NCI-H2029 treated with DMSO at 0.1 percent for 48 hours (cell line): ENCODE data around the gene IFNK.

Source experiments
- DNase-seq: peaks from one replicate; lab custom pipeline; 2025; lab: John Stamatoyannopoulos, UW

IFNK gene

GRCh38 chr9:27573634-27574590 is 49.8 kb downstream of the IFNK start:
- DNase-seq, result peak; percentile 85
